SU-DHL-6 (cell line): ENCODE results near the gene KLHL15.

Experiments
- CTCF ChIP-seq: fragments of 200-600 bp; sonication (generic); IDR thresholded peaks from one replicate; pipeline ENCODE4 v1.5.1; 2017; ENCODE audit warnings: antibody characterized with exemption, mild to moderate bottlenecking, low read length, moderate library complexity; ENCODE audit not compliant: insufficient read depth, poor library complexity, severe bottlenecking
- EZH2phosphoT487 ChIP-seq: fragments of 200-600 bp; sonication (generic), shearing (Covaris generic); conservative IDR thresholded peaks from 2 replicates; pipeline ENCODE4 v1.6.1; 2018; ENCODE audit warnings: mild to moderate bottlenecking, antibody characterized with exemption, low read length, moderate library complexity, mixed read lengths

GRCh38 chrX:24023544-24023943 is 3.4 kb downstream of the KLHL15 start:
- TF ChIP-seq CTCF (no peak), EZH2phosphoT487 (no peak)
